Omental fat pad (tissue), 4 donors: ENCODE results near the gene VEZT. TPM values are rescaled to one million over a fixed set of nuclear protein-coding genes. Genes with fewer than 3 reads are reported as not detected.
"Not testable (repeated sequence)": the region's sequence is repeated elsewhere in the genome, so short reads cannot be mapped to it uniquely, and the experiment has no call there.

ENCODE experiments used
- ATAC-seq: fragments of 150-250 bp; one replicate; pipeline ENCODE4 v1.9.1; 2016; ENCODE audit warnings: mild to moderate bottlenecking, moderate library complexity; ENCODE audit not compliant: low FRiP score
- DNase-seq: peaks from one replicate; pipeline ENCODE4 v3.0.0-alpha.2; 2019; ENCODE audit warnings: low spot score
- total RNA-seq, 4 donors: library from RNA; depleted of rRNA; stranded (reverse); fragments of >200 nt; gene quantifications; one replicate each; pipeline ENCODE4 v1.1.0, GENCODE V29; 2016
- TF ChIP-seq, protein P1 (sequence below), 3 donors: fragments of 450-650 bp; IDR thresholded peaks; one replicate each; pipeline ENCODE4 v1.5.1; 2016 to 2017; ENCODE audit warnings: antibody characterized with exemption in 3 of 3, mild to moderate bottlenecking in 3 of 3, moderate library complexity in 2 of 3

The VEZT gene
- total RNA-seq, 4 donors from 2014 or later: 57.3 to 75.8 (median 64.0) TPM

DNA sequence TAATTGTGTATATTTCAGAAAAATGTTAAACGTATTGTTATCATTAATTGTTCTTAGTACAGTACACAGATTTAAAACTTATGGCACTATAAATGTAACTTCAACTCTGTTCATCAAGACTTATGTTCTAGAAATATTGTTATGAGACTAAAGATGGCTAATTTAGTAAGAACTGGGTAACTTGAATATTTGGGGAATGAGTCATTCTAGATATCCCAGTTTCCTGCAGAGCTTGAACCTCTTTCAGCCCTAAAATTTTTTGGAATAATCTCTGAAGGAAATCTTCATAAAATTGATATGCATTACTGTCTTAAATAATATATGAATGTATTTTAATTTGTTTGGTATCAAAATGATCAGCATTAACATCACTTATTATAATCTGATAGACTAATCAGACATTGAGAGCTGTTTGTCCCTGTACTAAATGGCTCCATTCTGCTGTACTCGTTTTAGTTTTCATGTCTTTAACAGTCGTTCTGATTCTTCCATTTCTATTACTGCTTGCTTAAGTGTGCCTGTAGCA lies 87.1 kb downstream of the VEZT start:
- DNase-seq (no peak), ATAC-seq (no peak)
- TF ChIP-seq, protein P1, sequence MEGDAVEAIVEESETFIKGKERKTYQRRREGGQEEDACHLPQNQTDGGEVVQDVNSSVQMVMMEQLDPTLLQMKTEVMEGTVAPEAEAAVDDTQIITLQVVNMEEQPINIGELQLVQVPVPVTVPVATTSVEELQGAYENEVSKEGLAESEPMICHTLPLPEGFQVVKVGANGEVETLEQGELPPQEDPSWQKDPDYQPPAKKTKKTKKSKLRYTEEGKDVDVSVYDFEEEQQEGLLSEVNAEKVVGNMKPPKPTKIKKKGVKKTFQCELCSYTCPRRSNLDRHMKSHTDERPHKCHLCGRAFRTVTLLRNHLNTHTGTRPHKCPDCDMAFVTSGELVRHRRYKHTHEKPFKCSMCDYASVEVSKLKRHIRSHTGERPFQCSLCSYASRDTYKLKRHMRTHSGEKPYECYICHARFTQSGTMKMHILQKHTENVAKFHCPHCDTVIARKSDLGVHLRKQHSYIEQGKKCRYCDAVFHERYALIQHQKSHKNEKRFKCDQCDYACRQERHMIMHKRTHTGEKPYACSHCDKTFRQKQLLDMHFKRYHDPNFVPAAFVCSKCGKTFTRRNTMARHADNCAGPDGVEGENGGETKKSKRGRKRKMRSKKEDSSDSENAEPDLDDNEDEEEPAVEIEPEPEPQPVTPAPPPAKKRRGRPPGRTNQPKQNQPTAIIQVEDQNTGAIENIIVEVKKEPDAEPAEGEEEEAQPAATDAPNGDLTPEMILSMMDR (IDR thresholded peaks at IDR 0.05): no peak

- ATAC-seq (no peak), DNase-seq (no peak)
- TF ChIP-seq, protein P1 (IDR thresholded peaks at IDR 0.05): no peak
Observed at GRCh38 chr12:95312656-95313055, 95.0 kb downstream of the VEZT start.

DNA sequence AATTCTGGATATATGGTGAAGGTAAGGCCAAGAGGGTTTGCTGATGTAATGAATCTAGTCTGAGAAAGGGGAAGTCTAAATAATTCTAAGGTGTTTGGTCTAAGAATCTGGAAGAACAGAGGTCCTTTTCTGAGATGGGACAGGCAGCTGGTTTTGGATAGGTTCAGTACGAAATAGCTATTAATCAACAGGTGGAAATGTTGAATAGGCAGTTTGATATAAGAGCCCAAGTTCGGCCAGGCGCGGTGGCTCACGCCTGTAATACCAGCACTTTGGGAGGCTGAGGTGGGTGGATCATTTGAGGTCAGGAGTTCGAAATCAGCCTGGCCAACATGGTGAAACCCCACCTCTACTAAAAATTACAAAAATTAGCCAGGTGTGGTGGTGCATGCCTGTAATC lies 97.1 kb downstream of the VEZT start:
- not testable (repeated sequence) for ATAC-seq, DNase-seq

- TF ChIP-seq, protein P1 (IDR thresholded peaks at IDR 0.05): no peak
- DNase-seq (no peak), ATAC-seq (no peak)
Observed at GRCh38 chr12:95316798-95317197, 99.2 kb downstream of the VEZT start.

DNA sequence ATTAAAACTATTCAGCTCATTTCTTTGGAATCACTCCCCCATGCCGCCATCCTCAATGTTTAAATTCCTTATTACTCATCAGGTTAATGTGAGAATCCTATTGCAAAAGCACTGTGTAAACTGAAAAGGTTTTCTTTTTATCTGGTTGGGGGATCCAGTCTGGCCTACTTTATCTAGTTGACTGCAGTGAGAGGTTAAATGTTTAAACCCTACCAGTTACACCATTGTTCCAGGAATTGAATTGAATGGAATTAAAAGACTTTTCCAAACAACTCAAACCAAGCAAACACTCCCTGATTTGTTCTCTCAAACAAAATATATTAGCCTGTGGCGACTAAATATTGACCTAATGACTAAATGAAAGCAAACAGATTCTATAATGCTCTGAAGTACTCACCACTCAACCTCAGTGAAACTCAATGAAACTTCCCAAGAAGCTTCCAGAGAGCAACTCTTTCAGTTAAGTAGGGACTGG lies 100.5 kb downstream of the VEZT start:
- no peak for ATAC-seq
- TF ChIP-seq, protein P1 (IDR thresholded peaks at IDR 0.05): no peak
- DNase-seq: no peak

GRCh38 chr12:95319694-95320331 lies 102.2 kb downstream of the VEZT start:
- no peak for DNase-seq
- TF ChIP-seq, protein P1 (IDR thresholded peaks at IDR 0.05): no peak
- ATAC-seq: no peak

GRCh38 chr12:95321516-95322246 lies 104.1 kb downstream of the VEZT start:
- no peak for ATAC-seq
- DNase-seq: no peak
- TF ChIP-seq, protein P1 (IDR thresholded peaks at IDR 0.05): no peak
